ENCODE results near the gene MEPE. TPM values are rescaled to one million over a fixed set of nuclear protein-coding genes. Genes with fewer than 3 reads are reported as not detected.

The MEPE gene
- total RNA-seq, 1 experiment from 2014 or later = not detected

- Histone ChIP-seq H3K27ac (ENCODE audit: low read depth, low read length) (no peak overlapping the region), H3K4me1 (ENCODE audit: control insufficient read depth in 1 of 2, insufficient read depth in 2 of 2, low read length in 2 of 2) (peaks cover 4 to 12% of the 10 kb centered on the region in 2 experiments; a peak in 3 of 4 replicates), H3K9ac (ENCODE audit: low read length) (no peak overlapping the region), H3K27me3 (ENCODE audit: insufficient read depth, low read length) (no peaks in the 10 kb centered on the region), H3K9me2 (ENCODE audit: insufficient read depth) (no peaks in the 10 kb centered on the region), H3K79me2 (ENCODE audit: insufficient read depth, low read length) (no peaks in the 10 kb centered on the region), H3K36me3 (ENCODE audit: control insufficient read depth in 1 of 2, insufficient read depth in 2 of 2, low read length in 2 of 2) (no peaks in the 10 kb centered on the region), H3K9me3 (ENCODE audit: control insufficient read depth in 1 of 2, insufficient read depth in 1 of 2, low read depth in 1 of 2, low read length in 2 of 2) (no peaks in the 10 kb centered on the region), H2AFZ (ENCODE audit: low read depth, low read length, poor library complexity, severe bottlenecking) (no peak overlapping the region), H4K20me1 (ENCODE audit: insufficient read depth) (no peaks in the 10 kb centered on the region), H3K4me2 (ENCODE audit: low read length) (no peak overlapping the region), H3K4me3 (replicated peaks in 1 of 2; ENCODE audit: low read depth in 1 of 2, low read length in 2 of 2) (no peak overlapping the region)
- ATAC-seq = no peak
- ChIA-PET RAD21 (ENCODE audit: low non-redundant PET in 1 of 2, low total read pairs in 2 of 2, uncharacterized antibody in 2 of 2, unreplicated experiment in 2 of 2) (no interaction called here), CTCF (interaction anchor here (1.1 kb wide), 1 partner anchor 14 kb away, joined by 3 read pairs; no protein-coding TSS in a partner anchor), POLR2A (no interaction called here)
- no TSS peak for BruUV-seq (replicated peaks)
- no peak for DNase-seq (ENCODE audit: low read depth, low spot score)
- TF ChIP-seq TCF7L2 (IDR thresholded peaks at IDR 0.05; ENCODE audit: borderline replicate concordance, extremely low read depth, insufficient read depth, insufficient read length) (no peak), POLR2A (IDR thresholded peaks at IDR 0.05; ENCODE audit: borderline replicate concordance, extremely low read depth, insufficient read depth, insufficient read length) (no peak), SRF (IDR thresholded peaks at IDR 0.05; ENCODE audit: low read depth) (no peak), SIN3A (IDR thresholded peaks at IDR 0.05; ENCODE audit: low read depth) (no peak), MAX (IDR thresholded peaks at IDR 0.05) (no peak)
- intact Hi-C loops (cut with micrococcal nuclease) = no loop called here
Observed at GRCh38 chr4:87823724-87824123, 9.0 kb upstream of the MEPE start.

GRCh38 chr4:87824352-87824751 is 8.4 kb upstream of the MEPE start:
- Histone ChIP-seq H3K4me3 (replicated peaks in 1 of 2; ENCODE audit: low read depth in 1 of 2, low read length in 2 of 2) (no peak overlapping the region), H3K9me3 (ENCODE audit: control insufficient read depth in 1 of 2, insufficient read depth in 1 of 2, low read depth in 1 of 2, low read length in 2 of 2) (no peaks in the 10 kb centered on the region), H4K20me1 (ENCODE audit: insufficient read depth) (no peaks in the 10 kb centered on the region), H3K36me3 (ENCODE audit: control insufficient read depth in 1 of 2, insufficient read depth in 2 of 2, low read length in 2 of 2) (no peaks in the 10 kb centered on the region), H3K27ac (ENCODE audit: low read depth, low read length) (no peak overlapping the region), H3K27me3 (ENCODE audit: insufficient read depth, low read length) (no peaks in the 10 kb centered on the region), H2AFZ (ENCODE audit: low read depth, low read length, poor library complexity, severe bottlenecking) (no peak overlapping the region), H3K4me1 (ENCODE audit: control insufficient read depth in 1 of 2, insufficient read depth in 2 of 2, low read length in 2 of 2) (peaks cover 2 to 6% of the 10 kb centered on the region in 2 experiments; a peak in 3 of 4 replicates), H3K9ac (ENCODE audit: low read length) (no peak overlapping the region), H3K9me2 (ENCODE audit: insufficient read depth) (no peaks in the 10 kb centered on the region), H3K4me2 (ENCODE audit: low read length) (no peak overlapping the region), H3K79me2 (ENCODE audit: insufficient read depth, low read length) (no peaks in the 10 kb centered on the region)
- BruUV-seq (replicated peaks) = no TSS peak
- DNase-seq (ENCODE audit: low read depth, low spot score) (no peak), ATAC-seq (no peak)
- intact Hi-C loops (cut with micrococcal nuclease) = no loop called here
- POLR2A ChIA-PET = no interaction called here
- CTCF ChIA-PET = interaction anchor here (1.1 kb wide), 1 partner anchor 13 kb away, joined by 3 read pairs; no protein-coding TSS in a partner anchor
- RAD21 ChIA-PET (ENCODE audit: low non-redundant PET in 1 of 2, low total read pairs in 2 of 2, uncharacterized antibody in 2 of 2, unreplicated experiment in 2 of 2) = no interaction called here
- TF ChIP-seq EZH2phosphoT487 (IDR thresholded peaks at IDR 0.05; ENCODE audit: borderline replicate concordance) (no peak), TCF7L2 (IDR thresholded peaks at IDR 0.05; ENCODE audit: borderline replicate concordance, extremely low read depth, insufficient read depth, insufficient read length) (no peak), CEBPB (IDR thresholded peaks at IDR 0.05; ENCODE audit: low read depth) (no peak), SIN3A (IDR thresholded peaks at IDR 0.05; ENCODE audit: low read depth) (no peak), ATF3 (IDR thresholded peaks at IDR 0.05) (no peak), SRF (IDR thresholded peaks at IDR 0.05; ENCODE audit: low read depth) (no peak), EZH2 (IDR thresholded peaks at IDR 0.05) (no peak), MAX (IDR thresholded peaks at IDR 0.05) (no peak), ZNF274 (IDR thresholded peaks at IDR 0.05; ENCODE audit: low read depth, low read length) (no peak), CBX3 (IDR thresholded peaks at IDR 0.05; ENCODE audit: low read depth) (no peak), CTCF (IDR thresholded peaks at IDR 0.05 in 2 of 3, conservative IDR thresholded peaks at IDR 0.05 in 1 of 3; ENCODE audit: borderline replicate concordance in 1 of 3, insufficient read depth in 1 of 3, low read depth in 2 of 3, low read length in 2 of 3) (no peak), ZBTB33 (IDR thresholded peaks at IDR 0.05; ENCODE audit: extremely low read depth, insufficient replicate concordance, low read length) (no peak), EGR1 (IDR thresholded peaks at IDR 0.05; ENCODE audit: low read depth) (no peak), RAD21 (IDR thresholded peaks at IDR 0.05; ENCODE audit: low read depth) (no peak), YY1 (IDR thresholded peaks at IDR 0.05; ENCODE audit: extremely low read depth, insufficient replicate concordance, low read depth, low read length) (no peak)
